ENCODE results near the gene VWDE.

The VWDE gene

DNA sequence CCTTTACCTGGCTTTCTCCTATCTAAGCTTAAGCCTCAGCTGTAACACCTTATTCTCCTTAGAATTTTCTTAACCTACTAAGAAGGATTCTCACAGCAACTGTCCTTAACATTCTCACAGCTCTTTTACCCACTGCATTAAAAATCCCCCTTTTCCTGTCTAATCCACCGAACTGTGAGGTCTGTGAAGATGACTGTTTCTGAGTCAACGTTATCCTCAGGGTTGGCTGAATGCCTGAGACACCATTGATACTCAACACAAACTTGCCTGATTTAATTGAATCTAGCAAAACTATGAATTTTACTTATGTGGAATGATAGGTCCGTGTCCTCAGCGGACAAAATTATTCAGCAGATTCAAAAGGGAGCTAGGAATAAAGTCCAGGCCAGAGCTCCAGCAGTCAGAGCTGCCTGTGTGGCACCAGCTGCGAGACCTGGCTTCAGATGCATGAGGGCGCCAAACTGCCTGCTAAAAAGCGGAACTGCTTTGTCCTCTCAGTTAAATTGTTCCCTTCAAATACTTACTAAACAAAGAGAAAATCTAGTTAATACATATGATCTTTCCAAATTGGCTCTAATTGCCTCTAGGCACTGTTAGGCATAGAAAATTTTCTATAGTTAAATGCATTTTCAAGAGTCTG lies 33.4 kb upstream of the VWDE start:
- TF ChIP-seq POLR2AphosphoS5 (IDR thresholded peaks at IDR 0.05; ENCODE audit: low read depth, low read length) = no peak
- TF ChIP-seq TAF1 (IDR thresholded peaks at IDR 0.05; ENCODE audit: borderline replicate concordance, insufficient read depth, low read length) = no peak
- no peak for TF ChIP-seq SIN3A (IDR thresholded peaks at IDR 0.05; ENCODE audit: borderline replicate concordance, insufficient read depth, low read length)
- TF ChIP-seq FOXP2 (optimal IDR thresholded peaks at IDR 0.05; ENCODE audit: borderline replicate concordance, extremely low read depth, extremely low read length, insufficient read depth) = no peak
- TF ChIP-seq, protein P1, sequence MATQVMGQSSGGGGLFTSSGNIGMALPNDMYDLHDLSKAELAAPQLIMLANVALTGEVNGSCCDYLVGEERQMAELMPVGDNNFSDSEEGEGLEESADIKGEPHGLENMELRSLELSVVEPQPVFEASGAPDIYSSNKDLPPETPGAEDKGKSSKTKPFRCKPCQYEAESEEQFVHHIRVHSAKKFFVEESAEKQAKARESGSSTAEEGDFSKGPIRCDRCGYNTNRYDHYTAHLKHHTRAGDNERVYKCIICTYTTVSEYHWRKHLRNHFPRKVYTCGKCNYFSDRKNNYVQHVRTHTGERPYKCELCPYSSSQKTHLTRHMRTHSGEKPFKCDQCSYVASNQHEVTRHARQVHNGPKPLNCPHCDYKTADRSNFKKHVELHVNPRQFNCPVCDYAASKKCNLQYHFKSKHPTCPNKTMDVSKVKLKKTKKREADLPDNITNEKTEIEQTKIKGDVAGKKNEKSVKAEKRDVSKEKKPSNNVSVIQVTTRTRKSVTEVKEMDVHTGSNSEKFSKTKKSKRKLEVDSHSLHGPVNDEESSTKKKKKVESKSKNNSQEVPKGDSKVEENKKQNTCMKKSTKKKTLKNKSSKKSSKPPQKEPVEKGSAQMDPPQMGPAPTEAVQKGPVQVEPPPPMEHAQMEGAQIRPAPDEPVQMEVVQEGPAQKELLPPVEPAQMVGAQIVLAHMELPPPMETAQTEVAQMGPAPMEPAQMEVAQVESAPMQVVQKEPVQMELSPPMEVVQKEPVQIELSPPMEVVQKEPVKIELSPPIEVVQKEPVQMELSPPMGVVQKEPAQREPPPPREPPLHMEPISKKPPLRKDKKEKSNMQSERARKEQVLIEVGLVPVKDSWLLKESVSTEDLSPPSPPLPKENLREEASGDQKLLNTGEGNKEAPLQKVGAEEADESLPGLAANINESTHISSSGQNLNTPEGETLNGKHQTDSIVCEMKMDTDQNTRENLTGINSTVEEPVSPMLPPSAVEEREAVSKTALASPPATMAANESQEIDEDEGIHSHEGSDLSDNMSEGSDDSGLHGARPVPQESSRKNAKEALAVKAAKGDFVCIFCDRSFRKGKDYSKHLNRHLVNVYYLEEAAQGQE (IDR thresholded peaks at IDR 0.05; ENCODE audit: insufficient read depth in 1 of 2, low read depth in 2 of 2, low read length in 2 of 2) = no peak

DNA sequence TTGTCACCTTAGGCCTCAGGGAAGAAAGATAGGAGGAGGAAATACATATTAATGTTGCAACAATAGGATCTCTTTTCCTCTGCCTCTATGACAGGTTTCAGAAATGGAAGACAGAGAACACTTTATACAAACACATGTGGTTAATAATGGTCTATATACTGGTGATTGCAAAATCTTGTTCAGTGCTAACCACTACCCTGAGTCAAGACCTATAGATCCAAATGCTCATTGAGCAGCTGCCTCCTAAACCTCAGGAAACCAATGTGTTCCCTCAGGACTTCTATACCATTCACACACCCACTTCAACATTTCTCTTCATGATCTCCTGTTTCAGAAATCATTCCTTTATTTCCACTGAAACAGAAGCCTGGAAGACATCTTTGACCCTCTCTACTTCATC lies 32.5 kb upstream of the VWDE start:
- TF ChIP-seq FOXP2 (optimal IDR thresholded peaks at IDR 0.05; ENCODE audit: borderline replicate concordance, extremely low read depth, extremely low read length, insufficient read depth) (no peak), POLR2AphosphoS5 (IDR thresholded peaks at IDR 0.05; ENCODE audit: low read depth, low read length) (no peak)
- TF ChIP-seq, protein P1 (IDR thresholded peaks at IDR 0.05; ENCODE audit: insufficient read depth in 1 of 2, low read depth in 2 of 2, low read length in 2 of 2) = no peak

DNA sequence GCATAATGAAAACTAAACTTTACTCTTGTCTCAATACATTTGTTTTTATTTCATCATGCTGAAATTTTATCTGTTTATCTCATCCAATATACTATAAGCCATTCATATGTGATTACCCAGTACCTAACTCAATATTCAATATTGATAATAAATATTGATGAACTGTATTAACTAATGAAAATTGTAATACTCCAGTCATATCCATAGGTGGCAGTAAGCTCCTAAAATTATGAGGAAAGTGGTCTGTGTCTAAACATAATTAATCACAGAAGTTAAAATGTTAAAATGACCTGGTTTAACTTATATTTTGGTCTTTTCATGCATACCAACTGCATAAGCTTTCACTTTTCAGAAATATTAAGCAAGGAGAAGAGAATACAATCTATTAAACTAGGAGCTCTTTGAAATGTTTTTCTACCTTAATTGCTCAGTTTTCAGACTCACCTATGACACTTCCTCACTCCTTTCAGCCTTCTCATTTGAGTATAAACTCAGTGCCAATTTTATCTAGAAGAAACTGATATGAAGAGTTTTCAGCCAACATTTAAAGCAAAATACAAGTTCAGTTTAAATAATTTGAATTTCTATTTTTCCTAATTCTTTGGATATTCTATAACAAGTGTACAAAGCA lies 30.5 kb upstream of the VWDE start:
- TF ChIP-seq POLR2AphosphoS5 (IDR thresholded peaks at IDR 0.05; ENCODE audit: low read depth, low read length) = no peak
- TF ChIP-seq TAF1 (IDR thresholded peaks at IDR 0.05; ENCODE audit: borderline replicate concordance, insufficient read depth, low read length) = no peak
- no peak for TF ChIP-seq SIN3A (IDR thresholded peaks at IDR 0.05; ENCODE audit: borderline replicate concordance, insufficient read depth, low read length)
- TF ChIP-seq, protein P1 (IDR thresholded peaks at IDR 0.05; ENCODE audit: insufficient read depth in 1 of 2, low read depth in 2 of 2, low read length in 2 of 2) = no peak
- no peak for TF ChIP-seq FOXP2 (optimal IDR thresholded peaks at IDR 0.05; ENCODE audit: borderline replicate concordance, extremely low read depth, extremely low read length, insufficient read depth)

DNA sequence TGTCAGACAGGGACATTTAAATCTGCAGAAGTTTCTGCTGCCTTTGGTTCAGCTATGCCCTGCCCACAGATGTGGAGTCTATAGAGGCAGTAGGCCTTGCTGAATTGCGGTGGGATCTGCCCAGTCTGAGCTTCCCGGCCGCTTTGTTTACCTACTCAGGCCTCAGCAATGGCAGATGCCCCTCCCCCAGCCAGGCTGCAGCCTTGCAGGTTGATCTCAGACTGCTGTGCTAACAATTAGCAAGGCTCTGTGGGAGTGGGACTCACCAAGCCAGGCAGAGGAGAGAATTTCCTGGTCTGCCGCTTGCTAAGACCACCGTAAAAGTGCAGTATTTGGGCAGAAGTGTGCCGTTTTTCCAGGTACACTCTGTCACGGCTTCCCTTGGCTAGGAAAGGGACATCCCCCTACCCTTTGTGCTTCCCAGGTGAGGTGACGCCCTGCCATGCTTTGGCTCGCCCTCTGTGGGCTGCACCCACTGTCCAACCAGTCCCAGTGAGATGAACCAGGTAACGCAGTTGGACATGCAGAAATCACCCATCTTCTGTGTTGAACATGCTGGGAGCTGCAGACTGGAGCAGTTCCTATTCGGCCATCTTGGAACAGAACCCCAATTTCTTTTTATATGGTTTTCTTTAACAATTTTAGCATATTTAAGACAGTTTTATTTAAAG lies 28.4 kb upstream of the VWDE start:
- TF ChIP-seq FOXP2 (optimal IDR thresholded peaks at IDR 0.05; ENCODE audit: borderline replicate concordance, extremely low read depth, extremely low read length, insufficient read depth) = no peak
- no peak for TF ChIP-seq TAF1 (IDR thresholded peaks at IDR 0.05; ENCODE audit: borderline replicate concordance, insufficient read depth, low read length)
- TF ChIP-seq, protein P1 (IDR thresholded peaks at IDR 0.05; ENCODE audit: insufficient read depth in 1 of 2, low read depth in 2 of 2, low read length in 2 of 2) = no peak
- no peak for TF ChIP-seq SIN3A (IDR thresholded peaks at IDR 0.05; ENCODE audit: borderline replicate concordance, insufficient read depth, low read length)
- TF ChIP-seq POLR2AphosphoS5 (IDR thresholded peaks at IDR 0.05; ENCODE audit: low read depth, low read length) = no peak
